NCI-H2029 (cell line): ENCODE data around the gene UBE2N.

Experiments used
- DNase-seq: peaks from one replicate; lab custom pipeline; 2025; lab: John Stamatoyannopoulos, UW

UBE2N gene, protein sequence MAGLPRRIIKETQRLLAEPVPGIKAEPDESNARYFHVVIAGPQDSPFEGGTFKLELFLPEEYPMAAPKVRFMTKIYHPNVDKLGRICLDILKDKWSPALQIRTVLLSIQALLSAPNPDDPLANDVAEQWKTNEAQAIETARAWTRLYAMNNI

GRCh38 chr12:93441617-93442410 is at the start of gene UBE2N:
UBE2N (minus strand) TSS chr12:93441947; CDS start chr12:93441884, 63 bp downstream.
- peak; percentile 93 for DNase-seq

GRCh38 chr12:93484315-93484981 is 42.7 kb upstream of the UBE2N start:
- no peak for DNase-seq

DNA sequence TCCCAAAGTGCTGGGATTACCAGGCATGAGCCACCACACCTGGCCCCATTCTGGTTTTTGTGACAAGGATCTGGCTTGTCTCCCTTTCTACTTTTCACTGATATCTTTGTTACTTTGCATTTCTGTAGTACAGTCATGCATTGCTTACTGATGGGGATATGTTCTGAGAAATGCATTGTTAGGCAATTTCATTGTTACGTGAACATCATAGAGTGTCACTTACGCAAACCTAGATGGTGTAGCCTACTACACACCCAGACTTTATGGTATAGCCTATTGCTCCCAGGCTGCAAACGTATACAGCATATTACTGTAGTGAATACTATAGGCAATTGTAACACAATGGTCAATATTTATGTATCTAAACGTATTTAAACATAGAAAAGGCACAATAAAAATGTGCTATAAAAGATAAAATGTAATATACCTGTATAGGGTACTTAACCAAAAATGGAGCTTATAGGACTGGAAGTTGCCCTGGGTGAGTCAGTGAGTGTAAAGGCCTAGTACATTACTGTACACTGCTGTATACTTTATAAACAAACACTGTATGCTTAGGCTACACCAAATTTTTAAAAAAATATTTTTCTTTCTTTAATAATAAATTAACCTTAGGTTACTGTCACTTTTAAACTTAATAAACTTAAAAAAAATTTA is 41.5 kb upstream of the UBE2N start:
- no peak for DNase-seq

DNA sequence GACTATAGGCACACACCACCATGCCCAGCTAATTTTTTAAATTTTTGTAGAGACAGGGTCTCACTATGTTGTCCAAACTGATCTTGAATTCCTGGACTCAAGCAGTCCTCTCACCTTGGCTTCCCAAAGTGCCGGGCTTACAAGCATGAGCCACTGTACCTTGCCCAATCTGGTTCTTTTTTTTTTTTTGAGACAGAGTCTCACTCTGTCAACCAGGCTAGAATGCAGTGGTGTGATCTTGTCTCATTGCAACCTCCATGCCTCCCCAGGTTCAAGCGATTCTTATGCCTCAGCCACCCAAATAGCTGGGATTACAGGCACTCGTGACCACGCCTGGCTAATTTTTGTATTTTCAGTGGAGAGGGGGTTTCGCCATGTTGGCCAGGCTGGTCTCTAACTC is 41.0 kb upstream of the UBE2N start:
- DNase-seq, result no peak

- no peak for DNase-seq
Observed at GRCh38 chr12:93476555-93476954, 34.8 kb upstream of the UBE2N start.

DNA sequence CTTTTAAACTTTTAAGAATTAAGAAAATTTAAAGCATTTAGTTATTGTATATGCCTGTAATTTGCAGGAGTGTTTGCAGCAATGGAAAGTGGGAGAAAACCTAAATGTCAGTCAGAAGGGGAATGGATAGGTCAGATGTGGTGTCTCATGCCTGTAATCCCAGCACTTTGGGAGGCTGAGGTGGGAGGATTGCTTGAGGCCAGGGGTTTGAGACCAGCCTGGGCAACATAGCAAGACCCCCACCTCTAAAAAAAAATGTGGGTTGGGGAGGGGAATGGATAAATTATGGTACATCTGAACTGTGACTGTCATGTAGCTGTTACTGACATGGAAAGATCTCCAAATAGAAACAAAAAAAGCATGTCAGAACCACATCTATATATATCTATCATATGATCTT is 27.6 kb upstream of the UBE2N start:
- no peak for DNase-seq

DNA sequence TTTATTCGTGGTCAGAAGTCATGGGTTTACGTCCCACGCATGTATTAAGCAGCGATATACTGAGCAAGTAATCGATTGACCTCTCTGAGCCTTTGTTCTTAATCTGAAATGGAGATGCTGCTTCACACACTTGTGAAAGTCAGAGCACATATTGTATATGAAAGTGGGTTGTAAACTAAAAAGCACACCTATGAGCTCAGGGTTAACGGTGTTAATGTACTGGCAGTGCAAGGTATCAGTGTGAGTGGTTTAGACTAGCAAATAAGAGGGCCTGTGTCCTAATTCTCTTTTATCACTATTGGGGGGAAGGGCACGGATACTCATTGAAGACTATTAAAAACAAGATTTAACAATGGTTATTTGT is 26.2 kb upstream of the UBE2N start:
- DNase-seq, result no peak

- peak; percentile 84 for DNase-seq
Observed at GRCh38 chr12:93467351-93468007, 25.7 kb upstream of the UBE2N start, which contains the start of gene MRPL42. MRPL42 (plus strand) TSS chr12:93467514; CDS start chr12:93469286, 1,772 bp downstream.

DNA sequence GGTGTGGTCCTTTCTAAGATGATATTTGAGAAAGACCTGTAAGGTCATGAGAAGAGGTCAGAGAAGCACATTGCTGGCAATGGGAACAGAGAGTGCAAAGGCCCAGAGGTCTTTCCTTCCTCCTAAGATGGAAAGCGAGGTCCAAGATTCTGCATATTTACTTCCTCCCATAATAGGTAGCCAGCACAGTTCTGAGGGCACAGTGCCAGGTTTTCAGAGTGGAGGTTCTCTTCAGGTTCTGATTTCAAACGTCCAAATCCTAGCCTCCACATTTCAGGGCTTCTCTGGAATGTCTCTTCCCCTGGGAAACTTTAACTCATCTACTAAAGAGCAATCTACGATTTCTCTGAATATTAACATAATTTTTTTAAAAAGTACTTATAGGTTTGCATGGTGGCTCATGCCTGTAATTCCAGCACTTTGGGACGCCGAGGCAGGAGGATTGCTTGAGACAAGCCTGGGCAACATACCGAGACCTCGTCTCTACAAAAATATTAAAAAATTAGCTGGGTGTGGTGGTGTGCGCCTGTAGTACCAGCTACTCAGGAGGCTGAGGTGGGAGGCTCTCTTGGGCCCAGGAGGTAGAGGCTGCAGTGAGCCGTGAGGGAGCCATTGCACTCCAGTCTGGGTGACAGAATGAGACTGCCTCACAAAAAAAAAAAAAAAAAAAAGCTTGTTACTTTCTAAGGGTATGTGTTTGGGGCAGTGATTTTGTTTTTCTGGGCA is 25.0 kb upstream of the UBE2N start:
- DNase-seq, result no peak

GRCh38 chr12:93465841-93466240 is 24.1 kb upstream of the UBE2N start:
- DNase-seq, result no peak

DNA sequence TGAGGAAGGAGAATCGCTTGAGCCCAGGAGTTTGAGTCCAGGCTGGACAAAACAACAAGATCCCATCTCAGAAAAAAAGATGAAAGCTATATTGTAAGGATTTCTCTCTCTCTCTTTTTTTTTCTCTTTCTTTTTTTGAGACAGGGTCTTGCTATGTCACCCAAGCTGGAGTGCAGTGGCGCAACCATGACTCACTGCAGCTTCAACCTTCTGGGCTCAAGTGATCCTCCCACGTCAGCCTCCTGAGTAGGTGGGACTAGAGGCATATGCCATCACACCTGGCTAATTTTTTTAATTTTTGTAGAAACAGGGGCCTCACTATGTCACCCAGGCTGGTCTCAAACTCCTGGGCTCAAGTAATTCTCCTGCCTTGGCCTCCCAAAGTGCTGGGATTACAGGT is 19.8 kb upstream of the UBE2N start:
- DNase-seq, result no peak

DNA sequence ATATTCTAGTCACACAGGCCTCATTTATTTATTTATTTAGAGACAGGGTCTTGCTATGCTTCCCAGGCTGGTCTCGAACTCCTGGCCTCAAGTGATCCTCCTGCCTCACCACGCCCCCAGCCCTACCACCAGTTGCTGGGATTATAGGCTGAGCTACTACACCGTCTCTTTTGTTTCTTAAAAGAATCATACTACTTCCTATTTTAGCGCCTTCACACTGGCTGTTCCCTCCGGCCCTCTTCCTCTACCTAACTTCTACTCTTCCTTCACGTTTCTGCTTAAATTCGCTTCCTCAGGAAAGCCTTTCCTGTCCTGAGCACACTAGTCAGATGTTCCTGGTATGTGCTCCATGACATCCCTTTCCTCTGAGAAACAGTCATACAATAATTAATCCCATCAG is 19.2 kb upstream of the UBE2N start:
- no peak for DNase-seq

- DNase-seq, result no peak
Observed at GRCh38 chr12:93460003-93460402, 18.3 kb upstream of the UBE2N start.

DNA sequence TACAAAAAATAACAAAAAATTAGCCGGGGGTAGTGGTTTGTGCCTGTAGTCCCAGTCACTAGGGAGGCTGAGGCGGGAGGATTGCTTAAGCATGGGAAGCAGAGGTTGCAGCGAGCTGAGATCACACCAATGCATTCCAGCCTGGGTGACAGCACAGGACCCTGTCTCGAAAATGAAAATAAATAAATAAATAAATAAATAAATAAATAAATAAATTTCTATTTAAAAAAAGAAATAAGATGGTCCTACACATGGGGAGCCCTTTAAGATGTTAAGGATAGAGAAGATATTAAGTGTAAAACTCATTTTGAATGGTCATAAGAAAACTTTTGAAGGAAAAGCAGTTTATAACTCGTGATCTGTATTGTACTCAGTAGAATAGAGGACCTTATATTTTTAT is 17.4 kb upstream of the UBE2N start:
- DNase-seq, result no peak

GRCh38 chr12:93456077-93456476 is 14.3 kb upstream of the UBE2N start:
- no peak for DNase-seq

DNA sequence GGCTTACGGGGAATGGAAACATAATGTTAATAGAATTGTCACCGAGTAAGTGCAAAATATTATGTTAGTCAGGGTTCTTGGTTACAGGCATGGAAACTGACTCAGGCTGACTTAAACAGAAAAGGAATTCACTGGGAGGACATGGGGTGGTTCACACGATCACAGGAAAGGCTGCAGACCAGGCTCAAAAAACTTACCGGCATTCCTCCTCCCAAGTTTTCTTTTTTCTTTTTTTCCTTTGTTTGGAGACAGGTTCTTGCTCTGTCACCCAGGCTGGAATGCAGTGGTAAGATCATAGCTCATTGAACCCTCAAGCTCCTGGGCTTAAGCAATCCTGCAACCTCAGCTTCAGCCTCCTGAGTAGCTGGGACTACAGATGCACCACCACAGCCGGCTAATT is 11.9 kb upstream of the UBE2N start:
- DNase-seq, result no peak

GRCh38 chr12:93451423-93452158 is 9.8 kb upstream of the UBE2N start:
- DNase-seq, result no peak

DNA sequence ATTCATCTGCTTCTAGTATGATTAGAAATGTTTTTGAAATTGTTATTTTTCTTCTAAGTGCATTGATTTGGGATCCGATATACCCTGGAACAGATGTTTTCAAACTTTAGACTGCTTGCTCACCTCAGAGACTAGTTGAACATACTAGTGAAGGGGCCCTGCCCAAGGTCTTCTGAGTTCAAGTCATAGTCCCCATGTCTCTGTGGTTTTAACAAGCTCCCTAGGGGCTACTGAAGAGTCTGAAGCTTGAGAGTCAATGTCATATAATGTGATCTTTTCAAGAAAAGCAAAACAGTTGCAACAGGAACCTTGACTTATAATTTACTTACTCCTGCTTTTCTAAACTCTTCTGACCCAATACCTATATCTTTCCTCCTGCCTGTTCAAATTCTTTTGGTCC is 7.5 kb upstream of the UBE2N start:
- DNase-seq, result no peak

GRCh38 chr12:93448796-93449195 is 7.0 kb upstream of the UBE2N start:
- DNase-seq, result peak; percentile 79

DNA sequence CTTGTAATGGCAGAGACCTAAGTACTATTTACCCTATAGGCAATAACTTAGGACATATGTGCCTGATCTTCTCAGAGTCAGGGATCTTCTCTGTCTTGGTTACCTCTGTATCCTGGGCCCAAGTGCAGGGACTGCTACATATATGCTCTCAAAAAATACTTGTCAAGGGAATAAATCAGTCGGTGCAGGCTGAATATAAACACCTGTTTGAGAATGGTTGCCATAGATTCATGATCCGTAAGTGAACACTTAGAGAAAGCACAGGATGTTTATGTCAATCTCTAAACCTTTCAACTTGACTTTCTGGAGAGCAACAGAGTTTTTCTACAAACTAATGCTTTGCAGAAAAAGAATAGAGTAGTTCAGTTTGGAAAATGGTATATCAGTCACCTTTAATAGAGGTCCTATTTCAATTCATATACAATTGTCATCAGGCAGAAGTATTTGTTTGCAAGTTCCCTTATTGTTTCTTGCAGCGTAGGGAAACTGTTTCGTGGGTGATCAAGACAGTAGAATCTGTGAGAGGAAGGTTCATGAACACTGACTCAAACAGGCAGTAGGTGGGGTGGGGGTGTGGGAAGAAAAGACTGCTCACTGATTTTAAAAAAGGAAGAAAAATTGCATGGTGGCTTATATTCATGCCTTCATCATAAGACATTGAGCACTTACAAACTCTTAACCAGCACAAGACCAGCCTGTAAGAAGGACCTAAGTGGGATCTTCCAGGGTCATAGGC is 6.0 kb upstream of the UBE2N start:
- DNase-seq, result no peak
